COR-L47 (cell line): Measurements from ENCODE around the gene MYOM3.
"Not testable (repeated sequence)": the region's sequence is repeated elsewhere in the genome, so short reads cannot be mapped to it uniquely, and the experiment has no call there.

Experiments used
- DNase-seq: peaks from one replicate; lab custom pipeline; 2025; lab: John Stamatoyannopoulos, UW

Gene MYOM3

DNA sequence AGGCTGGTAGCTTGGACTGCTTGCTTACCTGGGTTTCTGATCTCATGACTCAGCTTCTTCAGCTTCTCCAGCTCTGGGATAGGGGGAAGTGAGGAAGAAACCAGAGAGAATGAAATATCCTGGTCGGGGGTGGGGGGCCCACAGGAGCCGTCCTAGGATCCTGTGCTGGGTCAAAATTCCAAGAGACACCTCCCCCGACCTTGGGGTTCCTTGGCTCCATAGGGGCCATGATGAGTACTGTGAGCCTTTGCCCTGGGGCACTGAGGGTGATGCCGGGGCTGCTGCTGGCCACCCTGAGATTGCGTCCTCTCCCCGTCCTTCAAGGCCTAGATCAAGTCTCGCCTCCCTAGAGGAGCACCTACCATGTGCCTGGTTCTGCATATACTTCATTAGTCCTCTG, 40.0 kb downstream of the MYOM3 start:
- DNase-seq: no peak

DNA sequence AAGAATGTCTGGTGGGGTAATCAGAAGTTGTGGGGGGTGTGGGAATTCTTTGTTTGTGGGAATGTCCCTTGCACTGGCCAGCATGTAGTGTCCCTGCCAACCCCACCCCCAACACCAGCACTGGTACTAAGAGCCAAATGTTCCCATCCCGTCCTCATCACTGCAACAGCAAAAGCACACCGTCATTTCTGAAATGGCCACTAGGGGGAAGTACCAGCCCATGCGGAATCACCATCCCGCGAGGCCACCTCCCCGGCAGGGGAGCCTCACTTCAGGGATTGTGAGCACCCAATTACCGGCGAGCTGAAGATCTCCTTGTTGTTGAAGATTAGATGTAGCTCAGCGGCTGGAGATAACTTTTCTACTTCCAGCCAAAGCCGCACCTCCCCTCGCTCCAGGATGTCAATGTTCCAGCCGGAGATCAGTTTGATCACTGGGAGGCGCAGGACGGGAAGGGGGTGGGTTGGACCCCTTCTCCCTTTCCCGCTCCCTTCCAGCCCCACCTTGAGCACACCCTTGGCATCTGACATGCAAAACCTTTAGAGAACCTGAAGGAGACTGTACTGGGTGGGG, 41.0 kb downstream of the MYOM3 start:
- DNase-seq: peak; percentile 76

DNA sequence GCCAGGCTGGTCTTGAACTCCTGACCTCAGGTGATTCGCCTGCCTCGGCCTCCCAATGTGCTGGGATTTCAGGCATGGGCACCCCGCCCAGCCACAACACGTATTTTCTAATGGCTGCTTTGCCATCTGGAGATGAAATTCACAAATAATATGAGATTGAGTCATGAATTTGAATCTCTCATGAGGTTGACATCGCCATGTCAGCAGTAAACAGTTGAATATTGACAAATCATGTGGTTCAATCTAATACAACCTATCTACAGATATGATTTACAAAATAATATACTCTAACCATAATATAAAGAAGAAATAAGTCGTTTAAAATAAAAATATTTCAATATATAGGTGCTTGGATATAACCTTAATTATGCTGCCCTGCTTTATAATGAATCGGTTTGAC, 42.1 kb downstream of the MYOM3 start:
- DNase-seq: no peak

DNA sequence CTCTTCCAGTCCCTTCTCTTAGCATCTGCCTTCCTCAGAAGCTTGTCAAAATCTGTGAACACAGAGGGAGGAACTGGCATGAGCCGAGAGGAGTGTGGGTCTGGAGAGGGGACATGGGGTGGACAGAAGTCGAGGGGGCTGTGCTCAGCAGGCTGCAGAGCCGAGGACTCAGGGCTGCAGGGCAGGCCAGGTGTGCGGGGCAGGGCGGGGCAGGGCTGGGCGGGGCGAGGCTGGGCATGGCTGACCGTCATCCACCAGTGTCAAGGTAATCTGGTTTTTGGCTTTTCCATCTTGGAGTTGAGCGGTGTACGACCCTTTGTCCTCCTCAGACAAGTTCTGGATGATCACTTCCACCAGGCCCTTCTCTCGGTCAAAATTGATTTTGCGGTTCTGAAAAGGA, 44.0 kb downstream of the MYOM3 start:
- DNase-seq: no peak

DNA sequence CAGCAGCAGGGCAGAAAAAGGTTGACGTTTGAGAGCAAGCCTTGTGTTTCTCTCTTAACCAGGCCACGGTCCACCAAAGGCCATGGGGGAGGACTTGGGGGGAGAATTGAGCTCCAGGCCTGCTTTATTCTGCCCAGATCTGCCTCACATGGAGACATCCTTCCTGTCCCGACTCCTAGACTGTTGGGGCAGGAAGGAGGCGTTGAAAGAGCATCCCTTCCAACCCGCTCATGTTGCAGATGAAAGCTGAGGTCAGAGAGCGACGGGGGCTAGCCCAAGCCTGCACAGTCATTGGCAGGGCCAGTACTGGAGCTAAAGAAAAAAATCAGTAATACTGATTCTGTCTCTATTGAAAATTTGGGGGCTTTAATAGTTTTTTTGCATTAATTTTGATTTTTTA, 46.6 kb downstream of the MYOM3 start:
- DNase-seq: no peak

DNA sequence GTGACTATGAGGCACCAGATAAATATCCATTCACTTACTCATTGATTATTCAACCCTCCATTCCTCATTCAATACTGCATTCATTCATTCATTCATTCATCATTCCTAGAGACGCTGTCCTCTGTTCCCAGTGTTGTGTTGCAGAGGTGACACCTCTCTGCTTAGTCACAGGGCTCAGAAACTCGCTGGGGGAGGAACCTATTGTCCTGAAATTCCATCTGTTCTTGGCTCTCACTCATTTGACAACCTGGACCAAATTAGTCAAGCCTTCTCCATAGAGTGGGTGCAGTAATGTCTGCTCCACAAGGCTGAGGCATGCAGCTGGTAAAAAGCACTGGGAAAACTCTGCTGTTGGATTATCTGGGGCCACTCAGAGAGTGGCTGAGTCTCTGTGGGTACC, 49.7 kb downstream of the MYOM3 start:
- DNase-seq: no peak

DNA sequence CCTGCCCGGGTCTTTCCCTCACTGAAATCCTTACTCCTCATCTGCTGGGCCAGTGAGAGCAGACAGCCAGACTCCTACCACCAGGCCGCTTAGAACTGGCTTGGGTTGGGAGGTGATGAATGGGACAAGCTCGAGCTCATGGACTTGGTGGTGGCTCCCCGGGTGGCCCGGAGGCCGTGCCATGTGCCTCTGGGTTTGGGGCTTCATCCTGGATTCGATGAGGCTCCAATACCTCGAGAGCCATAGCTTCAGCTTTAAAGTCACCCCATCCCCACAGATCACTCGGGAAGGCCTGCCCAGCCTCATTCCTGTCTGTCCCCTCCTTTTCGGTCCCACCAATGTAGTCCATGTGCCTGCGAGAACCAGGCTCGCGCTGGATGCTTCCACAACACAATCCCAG, 51.5 kb downstream of the MYOM3 start:
- DNase-seq: no peak

DNA sequence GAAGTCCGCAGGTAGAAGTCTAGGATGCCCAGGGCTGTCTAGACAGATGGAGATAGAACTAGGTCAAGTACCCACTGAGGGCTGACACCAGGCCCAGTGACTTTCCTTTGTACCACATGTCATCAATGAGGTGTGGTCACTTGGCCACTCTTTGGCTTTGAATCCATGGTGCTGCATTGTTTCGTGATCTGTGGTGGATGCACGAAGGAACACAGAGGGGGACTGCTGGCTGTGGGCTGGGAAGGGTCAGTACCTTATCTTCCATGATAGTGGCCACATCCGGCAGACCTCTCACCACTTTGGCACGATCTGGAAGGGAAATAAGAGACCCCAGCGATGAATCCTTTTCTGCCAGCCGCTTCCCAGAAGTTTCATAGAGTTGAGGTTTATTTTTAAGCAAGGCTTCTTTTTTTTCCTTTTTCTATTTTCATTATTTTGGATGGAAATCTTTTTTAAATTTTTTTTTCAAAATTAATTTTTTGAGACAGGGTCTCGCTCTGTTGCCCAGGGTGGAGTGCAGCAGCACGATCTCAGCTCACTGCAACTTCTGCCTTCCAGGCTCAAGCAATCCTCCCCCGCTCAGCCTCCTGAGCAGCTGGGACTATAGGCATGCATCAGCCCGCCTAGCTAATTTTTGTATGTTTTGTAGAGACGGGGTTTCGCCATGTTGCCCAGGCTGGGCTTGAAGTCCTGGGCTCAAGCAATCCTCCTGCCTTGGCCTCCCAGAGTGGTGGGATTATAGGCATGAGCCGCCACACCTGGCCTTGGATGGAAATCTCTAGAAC, 53.1 kb downstream of the MYOM3 start:
- no peak for DNase-seq

DNA sequence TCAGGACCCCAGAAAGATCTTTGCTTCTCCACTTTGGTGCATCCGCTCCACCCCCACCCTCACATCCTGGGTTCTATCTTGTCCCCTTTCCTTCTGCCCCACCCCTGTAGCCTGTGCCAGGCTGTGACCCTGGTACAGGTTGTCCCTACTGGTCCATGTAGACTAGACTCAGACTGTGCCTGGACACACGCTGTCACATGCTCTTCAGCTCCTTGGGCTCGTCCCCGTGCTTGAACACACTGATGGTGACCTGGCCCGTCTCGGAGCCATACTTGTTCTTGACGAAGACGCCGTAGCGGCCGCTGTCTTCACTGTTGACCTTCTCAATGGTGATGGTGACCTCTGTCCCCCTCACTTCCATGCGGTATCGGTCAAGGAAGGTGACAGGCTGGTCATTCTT, 54.8 kb downstream of the MYOM3 start:
- no peak for DNase-seq

DNA sequence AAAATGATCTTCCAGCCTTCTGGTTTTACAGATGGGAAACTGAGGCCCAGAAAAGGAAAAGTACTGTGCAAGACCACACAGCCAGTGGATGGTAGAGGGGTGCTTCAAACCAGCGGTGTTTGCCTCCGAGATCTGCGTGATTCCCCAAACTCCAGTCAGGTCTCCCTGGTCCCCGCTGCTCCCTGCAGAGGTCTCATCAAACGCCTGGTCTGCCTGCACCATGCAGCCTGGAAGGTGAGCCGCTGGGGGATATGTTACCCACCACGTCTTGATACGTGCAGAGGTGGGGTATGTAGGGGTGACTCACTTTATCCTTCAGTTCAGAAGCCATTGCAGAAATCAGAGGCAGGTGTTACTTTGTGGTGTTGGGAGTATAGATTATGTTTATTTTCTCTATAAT, 56.3 kb downstream of the MYOM3 start:
- DNase-seq: no peak

DNA sequence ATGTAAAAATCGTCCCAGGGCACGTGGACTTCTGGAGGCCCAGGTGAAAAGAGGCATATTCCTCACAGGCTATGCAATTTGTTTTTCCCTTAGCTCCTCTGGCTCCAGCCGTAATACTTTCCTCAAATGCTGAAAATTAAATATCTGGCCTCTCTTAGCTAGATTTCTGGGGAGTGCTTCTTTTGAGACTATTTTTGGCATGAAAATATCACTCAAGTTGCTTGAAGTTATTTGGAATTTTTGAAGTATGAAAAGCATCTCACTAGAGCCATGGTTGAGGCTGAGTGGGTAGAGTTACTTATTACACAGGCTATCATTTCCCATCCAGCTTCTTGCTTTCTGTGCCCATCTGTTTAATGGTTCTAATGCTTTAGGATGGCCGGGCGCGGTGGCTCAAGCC, 59.7 kb downstream of the MYOM3 start:
- no peak for DNase-seq

DNA sequence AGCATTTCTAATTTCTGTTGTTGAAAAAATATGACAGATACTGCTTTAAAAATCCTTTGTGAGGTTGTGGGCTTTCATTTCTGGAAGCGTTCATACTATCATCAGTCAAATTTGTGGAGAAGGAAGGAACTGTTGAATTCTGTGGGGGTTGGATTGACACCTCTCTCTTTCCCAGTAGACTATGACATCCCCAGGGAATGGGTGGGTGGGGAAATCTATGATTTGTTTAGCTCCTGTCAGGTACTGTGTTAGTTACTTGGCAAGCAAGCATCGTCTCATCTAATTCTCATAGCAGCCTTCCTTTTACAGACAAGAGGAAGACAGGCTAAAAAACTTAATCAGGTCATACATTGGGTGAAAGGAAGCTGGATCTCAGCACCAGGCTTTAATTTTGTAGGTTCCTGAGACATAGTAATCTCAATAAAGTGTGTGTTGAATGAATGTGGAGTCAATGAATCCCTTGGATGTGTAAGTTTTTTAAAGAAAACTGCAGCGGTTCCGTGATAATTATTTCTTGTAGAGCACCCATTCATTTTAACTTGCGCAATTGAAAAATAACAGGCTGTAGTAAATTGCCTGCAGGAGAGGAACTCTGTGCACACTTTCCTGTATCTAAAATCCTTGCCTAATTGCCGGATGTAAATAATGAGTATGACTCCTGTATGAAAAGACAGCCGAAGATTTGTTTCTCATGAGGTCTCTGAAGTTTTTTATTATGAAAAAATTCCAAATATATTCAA, 60.6 kb downstream of the MYOM3 start:
- no peak for DNase-seq

DNA sequence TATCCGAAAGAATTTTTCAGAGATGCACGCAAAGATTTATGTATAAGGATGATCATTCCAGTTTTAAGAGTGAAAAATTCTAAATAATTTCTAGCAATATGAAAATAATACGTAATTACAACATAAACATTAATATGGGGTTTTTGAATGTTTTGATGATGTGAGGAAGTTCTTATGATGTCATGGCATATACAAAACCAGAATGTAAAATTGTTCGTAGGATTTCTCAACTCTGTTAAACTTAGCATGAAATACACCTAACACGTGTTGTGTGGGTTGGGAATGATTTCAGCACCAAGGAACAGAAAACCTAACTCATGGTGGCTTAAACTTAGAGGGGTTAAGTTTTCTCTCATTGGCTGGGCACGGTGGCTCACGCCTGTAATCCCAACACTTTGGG, 62.2 kb downstream of the MYOM3 start:
- no peak for DNase-seq

DNA sequence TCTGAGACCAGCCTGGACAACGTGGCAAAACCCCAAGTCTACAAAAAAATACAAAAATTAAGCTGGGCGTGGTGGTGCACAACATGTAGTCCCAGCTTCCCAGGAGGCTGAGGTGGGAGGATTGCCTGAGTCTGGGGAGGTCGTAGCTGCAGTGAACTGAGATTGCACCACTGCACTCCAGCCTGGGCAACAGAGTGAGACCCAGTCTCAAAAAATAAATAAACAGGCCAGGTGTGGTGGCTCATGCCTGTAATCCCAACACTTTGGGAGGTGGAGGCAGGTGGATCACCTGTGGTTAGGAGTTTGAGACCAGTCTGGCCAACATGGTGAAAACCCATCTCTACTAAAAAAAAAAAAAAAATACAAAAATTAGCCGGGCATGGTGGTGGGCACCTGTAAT, 63.0 kb downstream of the MYOM3 start:
- not testable (repeated sequence) for DNase-seq

DNA sequence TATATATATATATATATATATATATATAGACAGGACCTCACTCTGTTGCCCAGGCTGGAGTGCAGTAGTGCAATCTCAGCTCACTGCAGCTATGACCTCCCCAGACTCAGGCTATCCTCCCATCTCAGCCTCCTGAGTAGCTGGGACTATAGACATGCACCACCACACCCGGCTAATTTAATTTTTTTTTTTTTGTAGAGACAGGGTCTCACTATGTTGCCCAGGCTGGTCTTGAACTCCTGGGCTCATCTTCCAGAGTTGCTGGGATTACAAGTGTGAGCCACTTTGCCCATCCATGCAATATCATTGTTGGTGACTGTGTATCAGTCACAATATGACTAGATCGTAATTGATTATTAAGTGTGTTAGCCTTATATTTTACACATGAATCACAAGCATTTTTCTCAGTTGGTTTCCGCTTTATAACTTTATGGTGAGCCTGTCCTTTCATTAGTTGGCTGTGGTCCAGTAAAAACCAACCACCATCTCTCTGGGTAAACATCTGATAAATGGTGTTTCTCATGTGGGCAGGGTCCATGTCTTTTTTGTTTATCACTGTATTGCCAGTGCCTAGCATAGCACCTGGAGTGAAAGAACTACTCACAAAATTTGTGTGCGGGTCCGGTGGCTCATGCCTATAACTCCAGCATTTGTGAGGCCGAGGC, 63.6 kb downstream of the MYOM3 start:
- DNase-seq: no peak

DNA sequence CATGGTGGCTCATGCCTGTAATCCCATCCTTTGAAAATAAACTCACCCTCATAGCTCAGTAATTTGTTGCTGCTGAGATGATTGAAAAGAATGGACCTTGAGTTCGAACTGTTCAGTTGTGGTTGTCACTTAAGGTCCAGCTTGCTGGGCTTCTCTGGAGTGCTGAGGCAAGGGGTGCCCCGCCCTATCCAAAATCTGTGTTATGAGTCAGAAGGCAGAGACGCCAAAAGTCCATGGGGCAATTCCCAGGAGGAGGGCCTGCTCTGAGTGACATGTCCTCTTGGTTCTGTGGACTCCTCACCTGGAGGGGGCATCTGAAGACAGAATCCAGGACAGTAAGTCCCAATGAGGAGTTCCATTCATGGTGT, 64.8 kb downstream of the MYOM3 start:
- DNase-seq: no peak

DNA sequence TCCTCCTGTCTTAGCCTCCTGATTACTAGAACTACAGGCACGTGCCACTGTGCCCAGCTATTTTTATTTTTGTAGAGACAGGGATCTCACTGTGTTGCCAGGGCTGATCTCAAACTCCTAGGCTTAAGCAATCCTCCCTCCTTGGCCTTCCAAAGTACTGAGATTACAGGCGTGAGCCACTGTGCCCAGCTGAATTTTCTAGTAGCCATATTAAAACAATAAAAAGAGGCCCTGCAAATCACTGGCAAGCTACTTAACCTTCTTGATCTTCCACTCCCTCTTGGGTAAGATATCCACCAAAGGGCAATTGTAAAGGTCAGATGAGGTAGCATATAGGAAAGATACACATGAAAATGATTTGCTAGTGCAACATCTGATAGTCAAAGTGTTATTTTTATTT, 66.2 kb downstream of the MYOM3 start:
- DNase-seq: no peak

DNA sequence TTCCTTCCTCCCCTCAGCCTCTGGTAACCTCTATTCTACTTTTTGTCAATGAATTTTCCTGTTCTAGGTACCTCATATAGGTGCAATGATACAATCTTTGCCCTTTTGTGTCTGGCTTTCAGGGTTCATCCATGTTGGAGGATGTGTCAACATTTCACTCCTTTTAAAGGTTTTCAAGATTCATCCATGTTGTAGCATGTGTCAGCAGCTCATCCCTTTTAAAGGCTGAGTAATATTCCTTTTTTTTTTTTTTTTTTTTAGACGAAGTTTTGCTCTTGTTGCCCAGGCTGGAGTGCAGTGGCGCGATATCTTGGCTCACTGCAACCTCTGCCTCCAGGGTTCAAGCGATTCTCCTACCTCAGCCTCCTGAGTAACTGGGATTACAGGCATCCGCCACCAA, 67.3 kb downstream of the MYOM3 start:
- DNase-seq: not testable (repeated sequence)

DNA sequence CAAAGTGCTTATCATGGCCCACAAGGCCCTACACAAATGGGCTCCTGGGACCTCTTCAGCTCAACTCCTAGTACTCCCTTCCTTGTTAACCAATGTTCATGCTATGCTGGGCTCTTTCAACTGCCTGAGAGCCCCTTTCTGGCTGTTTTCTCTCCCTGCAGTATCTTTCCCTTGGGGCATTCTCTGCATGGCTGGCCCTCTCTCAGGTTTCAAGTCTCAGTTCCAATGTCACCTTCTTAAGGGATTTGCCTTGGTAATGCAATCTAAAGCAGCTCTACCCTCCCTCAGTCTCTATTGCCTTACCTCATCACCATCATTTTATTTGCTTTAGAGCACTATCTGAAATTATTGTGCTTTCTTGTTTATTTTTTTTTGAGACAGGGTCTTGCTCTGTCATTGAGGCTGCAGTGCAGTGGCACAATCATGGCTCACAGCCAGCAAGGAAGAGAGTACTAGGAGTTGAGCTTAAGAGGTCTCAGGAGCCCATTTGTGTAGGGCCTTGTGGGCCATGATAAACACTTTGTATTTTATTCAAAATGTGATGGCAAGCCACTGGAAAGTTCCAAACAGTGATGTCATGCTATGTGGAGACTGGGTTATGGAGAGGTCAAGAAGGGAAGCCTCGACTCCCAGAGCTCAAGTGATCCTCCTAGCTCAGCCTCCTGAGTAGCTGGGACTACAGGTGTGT, 68.4 kb downstream of the MYOM3 start:
- no peak for DNase-seq

DNA sequence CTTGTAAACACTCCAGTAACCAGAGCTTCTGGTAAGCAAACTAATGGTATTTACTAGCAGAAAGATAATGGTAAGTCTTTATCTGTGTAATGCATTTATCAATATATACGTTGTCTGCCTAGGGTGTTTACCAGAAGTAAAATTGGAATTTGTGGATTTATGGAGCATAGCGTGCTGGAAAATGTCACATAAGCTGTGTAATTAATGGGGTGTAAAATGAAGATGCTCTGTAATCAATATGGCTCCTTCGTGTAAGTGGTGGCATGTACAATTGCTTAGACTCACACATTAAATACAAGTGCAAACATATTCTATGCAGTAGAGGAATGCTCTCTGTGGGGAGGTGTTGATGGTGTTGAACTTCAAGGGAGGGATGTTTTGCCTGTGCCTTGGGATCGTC, 69.6 kb downstream of the MYOM3 start:
- no peak for DNase-seq

DNA sequence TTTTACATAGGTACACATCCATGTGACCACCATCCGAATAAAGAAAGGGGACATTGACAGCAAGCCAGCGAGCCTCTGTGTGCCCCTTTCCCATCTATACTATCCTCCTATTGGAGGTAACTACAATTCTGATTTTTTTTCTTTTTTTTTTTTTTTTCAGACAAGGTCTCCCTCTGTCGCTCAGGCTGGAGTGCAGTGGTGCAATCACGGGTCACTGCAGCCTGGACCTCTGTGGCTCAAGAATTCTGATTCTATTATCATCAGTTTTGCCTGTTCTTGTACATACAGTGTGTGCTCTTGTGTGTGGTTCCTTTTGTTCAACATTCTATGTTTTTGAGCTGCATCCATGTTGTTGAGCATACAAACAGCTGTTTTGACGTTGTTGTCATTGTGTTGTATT, 75.8 kb downstream of the MYOM3 start:
- no peak for DNase-seq

DNA sequence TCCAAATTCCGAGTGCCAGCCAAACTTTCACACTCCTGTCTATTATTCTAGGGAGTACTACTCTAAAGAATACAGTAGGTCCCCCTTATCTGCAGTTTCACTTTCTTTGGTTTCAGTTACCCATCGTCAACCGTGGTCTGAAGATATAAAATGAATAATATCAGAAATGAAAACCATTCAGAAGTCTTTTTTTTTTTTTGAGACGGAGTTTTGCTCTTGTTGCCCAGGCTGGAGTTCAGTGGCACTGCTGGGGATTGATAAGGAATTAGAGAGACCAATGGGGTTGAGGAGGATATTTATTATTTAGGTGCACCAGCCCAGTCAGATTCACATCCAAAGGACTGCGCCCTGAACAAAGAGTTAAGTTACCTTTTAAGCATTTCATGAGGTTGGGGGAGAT, 79.0 kb downstream of the MYOM3 start:
- DNase-seq: no peak
